ENCODE data around the gene RRAS2.
"Not testable (repeated sequence)": the region's sequence is repeated elsewhere in the genome, so short reads cannot be mapped to it uniquely, and the experiment has no call there.

RRAS2 gene

GRCh38 chr11:14370496-14370895 is 11.5 kb upstream of the RRAS2 start:
- no peak for DNase-seq

- DNase-seq: no peak
Measured at GRCh38 chr11:14369598-14369997, 10.6 kb upstream of the RRAS2 start.

GRCh38 chr11:14366936-14367335 is 8.0 kb upstream of the RRAS2 start:
- no peak for DNase-seq

GRCh38 chr11:14364322-14364721 is 5.3 kb upstream of the RRAS2 start:
- DNase-seq: no peak

GRCh38 chr11:14362611-14363010 is 3.6 kb upstream of the RRAS2 start:
- no peak for DNase-seq

- no peak for DNase-seq
Measured at GRCh38 chr11:14361951-14362350, 3.0 kb upstream of the RRAS2 start.

- no peak for DNase-seq
Measured at GRCh38 chr11:14360976-14361375, 2.0 kb upstream of the RRAS2 start.

- no peak for DNase-seq
Measured at GRCh38 chr11:14359501-14360031, 583 bp upstream of the RRAS2 start.

- DNase-seq: peak; percentile 40
Measured at GRCh38 chr11:14357881-14358728, 878 bp downstream of the RRAS2 start.

- no peak for DNase-seq
Measured at GRCh38 chr11:14356342-14356741, 2.6 kb downstream of the RRAS2 start.

- DNase-seq: not testable (repeated sequence)
Measured at GRCh38 chr11:14354604-14355003, 4.4 kb downstream of the RRAS2 start.

GRCh38 chr11:14350716-14351238 is 8.2 kb downstream of the RRAS2 start:
- DNase-seq: no peak

GRCh38 chr11:14350215-14350614 is 8.8 kb downstream of the RRAS2 start:
- no peak for DNase-seq

- DNase-seq: no peak
Measured at GRCh38 chr11:14347991-14348390, 11.0 kb downstream of the RRAS2 start.

- DNase-seq: no peak
Measured at GRCh38 chr11:14347494-14347893, 11.5 kb downstream of the RRAS2 start.

- DNase-seq: no peak
Measured at GRCh38 chr11:14346303-14346955, 12.6 kb downstream of the RRAS2 start.

- DNase-seq: no peak
Measured at GRCh38 chr11:14345668-14346067, 13.3 kb downstream of the RRAS2 start.

GRCh38 chr11:14345016-14345415 is 14.0 kb downstream of the RRAS2 start:
- DNase-seq: not testable (repeated sequence)

- no peak for DNase-seq
Measured at GRCh38 chr11:14342906-14343305, 16.1 kb downstream of the RRAS2 start.

- DNase-seq: no peak
Measured at GRCh38 chr11:14341968-14342367, 17.0 kb downstream of the RRAS2 start.

GRCh38 chr11:14340721-14341120 is 18.3 kb downstream of the RRAS2 start:
- DNase-seq: no peak

GRCh38 chr11:14339356-14339755 is 19.6 kb downstream of the RRAS2 start:
- DNase-seq: no peak

- no peak for DNase-seq
Measured at GRCh38 chr11:14336507-14337503, 22.2 kb downstream of the RRAS2 start.
